OCI-LY3 (cell line): ENCODE measurements around the gene KIAA0040.

Experiments
- CTCF ChIP-seq: fragments of 200-600, 300-600 bp; sonication (generic); IDR thresholded peaks from 2 replicates; pipeline ENCODE4 v1.5.1; 2014; ENCODE audit warnings: antibody characterized with exemption, low read length, low read depth
- EZH2phosphoT487 ChIP-seq: fragments of 200-600 bp; shearing (Covaris generic); IDR thresholded peaks from 2 replicates; pipeline ENCODE4 v1.6.1; 2018; ENCODE audit warnings: antibody characterized with exemption, mixed run types, low read depth

GRCh38 chr1:175171036-175171913 is 21.3 kb downstream of the KIAA0040 start:
- TF ChIP-seq CTCF (no peak), EZH2phosphoT487 (no peak)
